ENCODE measurements around the gene SLC26A6.
A peak's percentile ranks its signal among the peaks of the same experiment; 100 is the strongest.

Gene SLC26A6

DNA sequence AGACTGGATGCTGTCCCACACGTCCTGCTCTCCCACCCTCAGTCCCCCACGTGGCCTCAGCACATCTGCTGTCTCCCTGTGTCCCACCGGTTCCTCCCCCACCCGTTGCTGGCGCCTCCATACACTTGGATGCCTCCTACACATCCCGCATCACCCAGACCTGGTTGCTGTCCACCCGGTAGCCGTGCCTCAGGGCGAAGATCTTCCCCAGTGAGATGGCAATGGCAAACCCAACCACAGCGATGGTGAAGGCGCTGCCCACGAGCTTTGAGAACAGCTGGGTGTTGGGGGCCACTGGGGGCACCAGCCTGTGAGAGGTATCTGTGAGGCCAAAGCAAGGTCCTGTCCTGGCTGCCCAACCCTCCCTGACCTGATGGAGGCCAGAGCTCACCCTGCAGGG is 4.4 kb downstream of the SLC26A6 start:
- DNase-seq = no peak

DNA sequence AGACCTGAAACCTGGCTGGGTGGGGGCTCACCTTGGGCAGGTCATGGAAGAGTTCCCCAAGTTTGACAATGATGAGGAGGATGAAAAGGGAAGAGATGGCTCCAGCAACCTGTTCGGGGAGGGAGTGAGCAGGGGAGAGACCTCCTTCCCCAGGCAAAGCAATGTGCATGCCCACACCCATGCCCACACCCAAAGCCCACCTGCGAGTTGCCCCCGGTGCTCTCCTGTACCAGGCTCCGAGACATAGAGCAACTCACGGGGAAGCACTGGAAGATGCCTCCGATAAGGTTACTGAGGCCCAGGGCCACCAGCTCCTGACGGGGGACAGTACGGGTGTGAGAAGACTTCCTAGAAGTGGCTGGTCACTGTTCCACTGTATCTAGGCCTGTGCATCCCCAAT is 4.9 kb downstream of the SLC26A6 start:
- no peak for DNase-seq

DNA sequence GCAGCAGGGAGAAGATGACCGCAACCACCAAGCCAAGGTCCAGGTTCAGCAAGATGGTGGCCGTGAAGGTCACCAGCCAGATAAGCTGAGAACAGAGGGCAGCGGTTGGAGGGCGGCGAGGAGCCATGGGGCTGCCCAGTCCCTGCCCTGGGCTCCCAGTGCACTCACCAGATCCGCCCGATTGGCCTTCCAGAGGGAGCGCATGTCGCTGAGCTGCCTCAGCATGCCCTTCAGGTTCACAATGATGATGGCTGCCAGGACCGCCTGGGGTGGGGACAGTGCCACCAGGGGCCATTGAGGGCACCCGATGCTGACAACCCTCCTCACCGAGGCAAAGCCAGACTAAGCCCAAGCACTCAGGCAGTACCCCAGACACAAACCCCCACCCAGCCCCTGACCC is 5.4 kb downstream of the SLC26A6 start:
- DNase-seq = no peak

DNA sequence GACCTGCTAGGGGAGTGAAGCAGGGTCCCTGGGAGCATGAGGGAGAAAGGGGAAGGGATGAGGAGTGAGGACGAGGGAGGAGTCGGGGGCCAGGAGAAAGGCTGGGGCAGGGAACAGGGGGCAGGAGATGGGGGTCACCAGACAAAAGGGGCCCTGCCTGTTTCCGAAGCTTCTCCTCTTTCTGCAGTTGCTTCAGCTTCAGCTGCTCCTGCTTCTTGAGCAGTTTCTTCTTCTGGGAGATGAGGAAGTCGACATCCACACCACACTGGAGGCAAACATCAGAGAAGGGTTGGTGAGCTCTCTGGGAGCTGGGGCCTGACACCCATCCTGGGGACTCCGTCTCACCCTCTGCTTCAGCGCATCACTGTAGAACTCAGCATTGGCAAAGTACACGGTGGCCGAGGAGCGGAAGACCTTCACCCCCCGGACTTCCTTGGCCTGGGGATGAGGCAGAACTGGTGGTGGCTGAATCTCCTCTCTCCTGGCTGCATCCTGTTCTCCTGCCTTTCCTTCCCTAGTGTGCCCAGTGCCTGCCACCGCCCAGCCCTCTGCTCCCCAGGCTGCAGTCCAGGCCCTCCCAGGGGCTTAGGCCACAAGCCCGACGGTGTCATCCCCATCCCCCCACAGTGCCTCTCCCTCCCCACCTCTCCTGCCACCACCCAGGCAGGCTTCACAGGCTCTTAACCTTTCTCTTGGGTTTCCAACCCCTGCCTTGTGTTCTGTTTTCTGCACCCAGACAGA is 6.8 kb downstream of the SLC26A6 start:
- DNase-seq = no peak

DNA sequence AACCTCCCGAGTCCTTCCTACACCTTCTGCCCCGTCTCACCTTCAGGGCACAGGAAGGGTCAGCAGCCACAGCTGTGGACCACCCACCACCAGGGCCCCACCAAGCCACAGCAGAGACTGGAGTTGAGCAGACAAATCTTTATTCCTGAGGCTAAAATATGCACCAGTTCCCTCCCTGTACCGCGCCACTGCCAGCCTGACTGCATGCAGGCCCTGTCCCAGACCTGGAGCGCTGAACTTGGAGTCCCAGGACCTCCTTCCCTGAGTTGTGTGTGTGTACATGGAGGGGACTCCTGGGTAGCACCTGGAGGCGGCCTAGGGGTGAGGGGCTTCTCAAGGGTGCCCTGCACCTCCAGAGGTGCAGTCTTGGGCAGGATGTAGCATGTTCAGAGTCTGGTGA is 9.7 kb downstream of the SLC26A6 start:
- DNase-seq = no peak

DNA sequence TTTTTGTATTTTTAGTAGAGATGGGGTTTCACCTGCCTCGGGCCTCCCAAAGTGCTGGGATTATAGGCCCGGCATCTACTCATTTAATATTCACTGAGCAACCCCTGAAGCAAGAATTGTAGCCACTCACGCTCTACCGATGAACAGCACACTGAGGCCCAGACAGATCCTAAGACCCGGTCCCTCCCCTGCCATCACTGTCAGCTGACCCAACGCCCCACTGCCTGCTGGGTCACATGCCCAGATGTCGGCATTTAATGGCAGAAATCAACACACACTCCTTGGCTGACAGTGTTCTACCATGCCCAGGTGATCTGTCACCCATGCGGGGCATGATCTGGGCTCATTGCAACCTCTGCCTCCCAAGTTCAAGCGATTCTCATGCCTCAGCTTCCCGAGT is 10.5 kb downstream of the SLC26A6 start:
- DNase-seq = no peak

DNA sequence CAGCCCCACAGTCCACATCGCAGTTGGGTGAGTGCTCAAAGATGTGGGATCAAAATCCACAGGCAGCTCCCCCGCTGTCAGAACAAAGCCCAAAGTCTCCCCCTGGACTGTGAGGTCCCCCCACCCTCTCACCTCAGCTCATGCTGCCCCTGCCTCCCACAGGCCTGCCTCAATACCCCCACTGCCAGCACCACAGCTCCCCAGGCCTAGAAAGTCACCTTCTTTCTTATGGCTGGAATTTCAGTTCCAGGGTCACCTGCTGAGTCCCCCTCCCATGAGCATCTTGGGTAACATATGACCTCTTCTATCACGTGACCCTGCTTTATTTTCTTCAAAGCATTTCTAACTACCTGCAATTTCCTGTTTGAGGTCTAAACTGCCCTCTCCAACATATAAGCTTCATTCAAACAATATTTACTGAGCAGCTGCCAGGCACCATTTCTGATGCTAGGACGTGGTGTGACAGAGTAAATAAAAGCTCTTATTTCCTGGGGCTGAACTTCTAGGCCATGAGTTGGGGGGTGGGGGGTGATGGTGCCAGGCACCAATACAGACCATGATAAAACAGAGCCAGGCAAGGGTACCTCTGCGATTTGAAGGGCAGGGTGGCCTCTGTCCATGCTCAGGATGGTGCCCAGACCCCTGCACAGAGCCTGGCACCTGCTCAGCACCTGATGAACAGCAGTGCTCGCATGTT is 11.3 kb downstream of the SLC26A6 start:
- DNase-seq = peak; percentile 16

DNA sequence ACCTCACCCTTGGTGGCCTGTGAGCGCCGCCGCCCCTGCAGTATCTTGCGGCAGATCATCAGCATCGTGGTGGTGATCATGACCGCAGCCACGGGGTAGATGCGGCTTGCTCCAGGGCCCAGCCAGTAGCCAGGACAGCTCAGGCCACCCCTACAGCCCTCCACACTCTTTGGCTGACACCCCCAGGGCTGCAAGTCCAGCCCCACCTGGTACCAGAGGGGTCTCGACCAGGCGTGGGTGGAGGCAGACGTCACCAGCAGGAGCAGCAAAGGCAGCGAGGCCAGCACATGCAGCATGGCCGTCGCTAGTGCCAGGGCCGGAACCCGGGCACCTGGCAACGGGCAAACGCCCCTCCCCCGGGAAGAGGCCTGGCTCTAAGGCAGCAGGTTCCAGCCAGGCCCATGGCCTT is 13.8 kb downstream of the SLC26A6 start, which contains the start of gene TMEM89:
Gene TMEM89, minus strand, starts transcription at position 309 of the 409 bp plus-strand sequence. Its CDS starts 13 bp downstream, at position 296.
- no peak for DNase-seq

DNA sequence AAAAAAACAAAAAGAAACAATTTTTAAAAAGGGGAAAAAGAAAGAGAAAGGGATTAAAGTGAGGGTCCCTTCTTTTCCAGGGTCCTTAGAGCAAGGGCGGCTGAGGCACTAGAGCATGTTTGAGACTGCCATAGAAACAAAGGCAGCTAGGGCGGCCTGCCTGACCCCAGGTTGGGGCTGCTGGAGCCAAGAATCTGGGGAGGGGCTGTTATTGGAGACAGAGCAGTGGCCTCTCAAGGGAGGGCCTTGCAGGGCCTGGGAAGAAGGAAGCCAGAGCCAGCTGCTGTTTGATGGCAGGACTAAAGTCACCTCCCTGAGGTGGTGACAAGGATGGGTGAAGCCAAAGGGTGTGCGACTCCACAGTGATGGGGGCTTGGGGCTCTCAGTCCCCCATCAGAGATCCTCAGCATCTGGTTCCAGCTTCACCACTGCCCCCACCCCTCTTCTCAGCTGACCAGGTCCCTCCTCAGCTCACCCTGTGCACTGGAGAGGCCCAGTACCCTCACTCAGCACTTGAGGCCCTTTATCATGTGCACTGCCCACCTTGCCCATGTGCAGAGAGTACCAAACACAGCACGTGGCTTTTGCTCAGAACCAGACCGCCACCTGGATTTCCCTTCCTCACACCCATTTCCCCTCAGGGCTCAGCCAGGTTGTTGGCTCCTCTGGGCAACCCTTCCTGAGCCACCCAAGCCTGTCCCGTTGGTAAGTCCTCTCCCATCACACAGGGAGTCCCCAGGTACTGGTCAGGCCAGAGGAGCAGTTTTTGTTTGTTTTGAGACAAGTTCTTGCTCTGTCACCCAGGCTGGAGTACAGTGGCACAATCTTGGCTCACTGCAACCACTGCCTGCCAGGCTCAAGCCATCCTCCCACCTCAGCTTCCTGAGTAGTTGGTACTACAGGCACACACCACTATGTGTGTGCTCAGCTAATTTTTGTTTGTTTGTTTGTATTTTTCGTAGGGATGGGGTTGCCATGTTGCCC is 15.4 kb downstream of the SLC26A6 start:
- DNase-seq = no peak

DNA sequence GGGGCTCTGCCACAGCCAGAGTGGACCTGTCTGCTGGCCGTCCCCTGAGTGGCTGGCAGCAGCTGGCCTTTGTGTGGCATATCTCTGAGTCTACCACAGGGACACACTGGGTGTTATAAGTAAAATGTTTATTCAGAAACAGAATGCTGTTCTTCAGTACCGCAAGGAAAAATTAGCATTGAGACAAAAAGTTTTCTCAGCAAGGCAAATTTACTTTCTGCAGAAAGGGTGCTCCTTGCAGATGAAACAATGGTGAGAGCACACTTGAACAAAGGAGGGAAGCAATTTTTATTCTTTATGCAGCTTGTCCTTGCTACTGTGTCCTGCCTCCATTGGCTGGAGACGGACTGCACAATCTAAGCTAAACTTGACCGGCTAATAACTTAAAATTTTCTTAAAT is 17.7 kb downstream of the SLC26A6 start:
- DNase-seq = no peak

DNA sequence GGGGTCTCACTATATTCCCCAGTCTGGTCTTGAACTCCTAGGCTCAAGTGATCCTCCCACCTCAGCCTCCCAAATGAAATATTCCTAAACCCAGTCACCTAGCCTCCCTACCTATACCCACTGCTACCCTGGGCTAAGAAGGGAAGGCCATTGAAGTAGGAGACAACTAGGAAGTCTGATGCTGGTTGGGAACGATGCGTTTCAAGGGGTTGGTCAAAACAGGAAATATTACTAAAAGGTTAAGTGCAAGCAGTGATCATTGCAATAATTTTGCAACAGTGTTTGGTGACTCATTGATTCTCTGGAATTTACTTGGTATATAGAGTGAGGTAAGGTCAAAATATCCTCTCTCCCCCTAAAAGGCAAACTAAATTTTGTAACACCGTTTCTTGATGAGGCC is 21.2 kb downstream of the SLC26A6 start:
- no peak for DNase-seq

DNA sequence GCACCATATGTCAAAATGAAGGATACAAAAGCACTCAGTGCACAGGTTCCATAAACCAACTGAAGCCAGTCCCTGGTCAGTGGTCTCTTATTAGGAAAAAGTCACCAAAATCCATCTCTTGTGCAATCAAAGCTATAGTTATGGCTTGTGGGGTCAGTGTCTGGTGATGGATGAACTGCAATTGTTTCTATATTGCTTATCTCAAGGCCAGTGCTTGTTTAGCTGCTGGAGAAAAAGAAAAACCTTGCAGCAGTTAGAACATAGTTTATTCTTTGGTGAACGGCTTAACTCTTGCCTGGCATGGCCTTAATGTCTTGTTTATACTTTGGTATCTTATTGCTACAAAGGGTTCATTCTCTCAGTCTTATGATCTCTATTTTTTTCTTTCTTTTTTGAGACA is 23.0 kb downstream of the SLC26A6 start:
- DNase-seq = no peak

DNA sequence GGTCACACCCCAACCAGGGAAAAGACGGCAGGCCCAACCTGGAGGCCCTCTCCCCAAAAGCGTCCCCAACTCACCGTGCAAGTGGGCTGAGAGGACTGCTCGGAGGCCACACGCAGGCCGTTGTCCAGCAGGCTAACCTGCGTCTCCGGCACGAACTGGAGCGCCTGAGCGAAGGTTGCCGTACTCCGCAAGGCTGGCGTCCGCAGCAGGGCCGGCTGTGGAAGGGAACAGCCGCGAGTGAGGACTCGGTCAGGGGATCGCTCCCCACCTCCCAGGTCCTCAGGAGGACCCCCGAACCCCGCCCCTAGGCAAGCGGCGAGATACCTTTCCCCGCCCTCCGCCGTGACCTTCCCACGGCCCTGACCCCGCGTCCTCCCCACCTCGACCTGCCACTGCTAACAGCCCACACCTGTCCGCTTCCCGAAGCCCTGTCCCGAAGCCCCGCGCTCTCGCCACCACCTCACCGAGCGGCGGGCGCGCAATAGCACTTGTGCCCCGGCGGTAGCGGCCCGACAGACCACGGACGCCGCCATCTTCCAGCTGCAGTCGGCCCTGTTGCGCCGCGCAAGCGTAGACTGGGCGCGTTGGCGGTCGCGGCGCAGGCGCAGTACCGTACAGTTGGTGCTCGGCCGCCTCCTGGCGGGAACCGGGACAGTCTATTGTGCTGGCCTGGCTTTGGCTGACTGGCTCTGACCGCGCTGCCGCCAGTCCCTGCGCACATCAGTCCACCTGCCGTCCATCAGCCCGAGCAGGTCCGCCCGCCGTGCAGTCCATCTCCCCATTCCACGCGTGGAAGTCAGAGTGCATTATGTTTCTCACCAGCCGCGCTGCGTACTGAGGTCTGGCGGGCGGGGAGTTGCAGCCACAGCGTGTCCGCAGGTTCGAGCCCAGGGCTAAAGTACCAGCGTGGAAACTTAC is 25.9 kb downstream of the SLC26A6 start, which contains the start of gene UQCRC1:
Gene UQCRC1, minus strand, starts transcription at position 559 of the 918 bp plus-strand sequence. Its CDS starts 26 bp downstream, at position 533.
- DNase-seq = peak; percentile 80

DNA sequence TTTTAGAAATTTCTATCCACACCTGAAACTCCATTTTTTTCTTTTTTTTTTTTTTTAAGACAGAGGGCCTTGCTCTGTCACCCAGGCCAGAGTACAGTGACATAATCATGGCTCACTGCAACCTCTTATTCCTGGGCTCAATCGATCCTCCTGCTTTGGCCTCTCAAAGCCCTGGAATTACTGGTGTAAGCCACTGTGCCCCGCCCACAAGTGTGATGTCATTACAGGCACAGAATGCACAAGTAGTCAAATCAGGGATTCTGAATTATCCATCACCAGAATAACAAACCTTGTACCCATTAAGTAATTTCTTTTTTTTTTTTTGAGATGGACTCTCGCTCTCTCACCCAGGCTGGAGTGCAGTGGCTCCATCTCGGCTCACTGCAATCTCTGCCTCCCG is 27.7 kb downstream of the SLC26A6 start:
- DNase-seq = no peak

DNA sequence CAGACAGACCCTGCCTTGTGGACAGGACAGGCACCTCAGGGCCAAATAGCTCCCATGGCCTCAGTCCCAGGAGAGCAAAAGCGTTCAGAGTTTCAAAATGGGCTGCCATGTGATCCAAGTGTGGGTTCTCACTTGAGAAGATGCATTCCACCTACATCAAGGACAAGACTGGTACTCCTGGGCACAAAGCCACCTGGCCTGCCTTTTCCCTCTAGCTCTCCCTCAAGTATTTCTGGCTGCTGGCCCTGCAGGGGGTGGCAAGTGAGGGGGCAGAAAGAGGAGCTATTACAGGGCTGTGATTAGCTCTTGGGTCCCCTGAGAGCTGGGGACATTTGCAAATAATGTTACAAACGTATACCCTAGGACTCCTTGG is 33.7 kb downstream of the SLC26A6 start:
- DNase-seq = no peak

DNA sequence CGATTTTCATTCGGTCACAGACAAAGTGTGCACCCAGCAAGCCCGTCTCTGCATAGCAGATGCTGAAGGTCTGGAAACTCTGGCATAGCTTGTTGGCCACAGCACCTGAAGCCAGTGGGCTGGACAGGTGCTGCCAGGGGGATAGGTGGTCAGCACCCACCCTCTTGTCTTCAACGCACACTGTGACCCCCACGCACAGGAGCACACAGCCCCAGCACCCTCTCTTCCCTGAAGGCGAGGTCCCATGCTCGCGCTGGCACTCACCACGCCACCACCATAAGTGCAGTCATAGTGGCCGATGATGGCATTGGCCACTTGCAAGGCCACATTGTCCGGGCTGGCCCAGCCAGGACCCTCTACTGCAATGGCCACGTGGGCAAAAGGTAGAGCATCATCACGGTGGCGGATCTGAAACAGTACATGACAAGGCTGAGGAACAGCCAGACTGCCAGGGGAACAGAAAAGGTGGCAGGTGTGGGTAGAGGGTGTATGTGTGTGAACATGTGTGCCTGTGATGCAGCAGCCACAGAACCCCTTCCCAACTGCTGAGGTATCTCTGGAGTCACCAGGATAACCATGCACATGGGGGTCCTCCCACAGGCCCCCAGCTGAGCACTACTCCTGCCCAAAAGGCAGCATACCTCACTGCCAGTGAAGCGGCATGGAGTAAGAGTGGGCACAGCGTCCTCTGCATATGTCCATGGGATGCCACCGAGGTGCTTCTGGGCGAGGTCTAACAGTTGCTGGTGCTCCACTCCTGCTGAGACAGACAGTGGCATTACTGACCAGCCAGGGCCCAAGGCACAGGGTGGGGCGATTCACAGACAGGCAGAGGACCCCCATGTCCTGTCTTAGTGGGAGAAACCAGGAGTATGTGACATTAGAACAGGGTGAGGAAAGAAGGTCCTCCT is 34.3 kb downstream of the SLC26A6 start:
- no peak for DNase-seq

DNA sequence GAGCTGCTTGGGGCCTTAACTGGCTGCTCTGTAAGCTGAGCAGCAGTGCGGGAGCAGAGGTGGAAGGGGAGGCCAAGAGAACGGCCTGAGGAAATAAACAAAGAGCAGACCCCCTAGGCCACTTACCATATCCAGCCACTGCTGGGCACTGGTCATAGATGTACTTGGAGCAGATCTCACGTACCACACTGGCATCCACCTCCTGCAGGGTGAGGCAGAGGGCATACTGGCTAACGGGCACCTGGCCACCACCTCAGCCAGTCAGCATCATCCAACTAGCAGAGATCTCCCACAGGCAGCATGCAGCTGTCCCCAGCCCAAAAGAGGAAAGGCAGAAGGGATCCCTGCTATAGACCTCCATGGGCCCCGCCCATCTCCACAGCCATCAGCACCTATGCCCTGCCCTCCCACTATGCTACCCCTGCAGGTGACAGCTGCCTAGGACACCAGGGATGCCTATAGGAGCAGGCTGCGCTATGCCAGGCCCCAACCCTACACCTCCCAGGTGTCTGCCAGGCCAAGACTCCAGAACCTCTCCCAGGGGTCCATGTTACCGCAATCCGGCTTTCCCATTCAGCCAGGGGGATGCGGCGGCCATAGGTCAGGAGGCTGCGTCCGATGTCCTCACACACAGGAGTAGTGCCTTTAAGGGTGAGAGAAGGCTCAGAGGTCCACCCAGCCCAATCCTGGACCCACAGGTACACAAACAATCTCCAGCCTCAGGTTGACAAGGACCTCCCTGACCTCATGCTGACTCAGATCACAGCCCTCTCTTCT is 35.6 kb downstream of the SLC26A6 start:
- DNase-seq = no peak

DNA sequence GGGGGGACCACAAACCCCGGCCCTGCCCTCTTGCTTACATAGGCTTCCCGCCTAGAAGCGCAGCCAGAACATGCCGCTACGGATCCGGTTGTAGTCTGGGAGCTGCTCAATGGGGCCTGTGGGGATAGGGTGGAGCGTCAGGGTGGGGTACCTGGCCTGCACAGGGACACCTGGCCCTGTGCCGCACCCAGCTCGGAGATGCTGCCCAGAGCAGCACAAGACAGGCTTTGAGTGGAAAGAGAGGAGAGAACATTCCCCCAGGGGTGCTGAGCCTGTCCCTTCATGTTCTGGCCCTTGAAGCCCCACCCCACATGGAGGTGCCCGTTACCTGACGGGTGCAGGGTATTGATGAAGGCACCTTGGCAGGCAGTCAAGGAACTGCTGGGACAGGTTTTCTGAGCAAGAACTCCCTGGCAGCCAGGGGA is 36.2 kb downstream of the SLC26A6 start:
- DNase-seq = no peak

DNA sequence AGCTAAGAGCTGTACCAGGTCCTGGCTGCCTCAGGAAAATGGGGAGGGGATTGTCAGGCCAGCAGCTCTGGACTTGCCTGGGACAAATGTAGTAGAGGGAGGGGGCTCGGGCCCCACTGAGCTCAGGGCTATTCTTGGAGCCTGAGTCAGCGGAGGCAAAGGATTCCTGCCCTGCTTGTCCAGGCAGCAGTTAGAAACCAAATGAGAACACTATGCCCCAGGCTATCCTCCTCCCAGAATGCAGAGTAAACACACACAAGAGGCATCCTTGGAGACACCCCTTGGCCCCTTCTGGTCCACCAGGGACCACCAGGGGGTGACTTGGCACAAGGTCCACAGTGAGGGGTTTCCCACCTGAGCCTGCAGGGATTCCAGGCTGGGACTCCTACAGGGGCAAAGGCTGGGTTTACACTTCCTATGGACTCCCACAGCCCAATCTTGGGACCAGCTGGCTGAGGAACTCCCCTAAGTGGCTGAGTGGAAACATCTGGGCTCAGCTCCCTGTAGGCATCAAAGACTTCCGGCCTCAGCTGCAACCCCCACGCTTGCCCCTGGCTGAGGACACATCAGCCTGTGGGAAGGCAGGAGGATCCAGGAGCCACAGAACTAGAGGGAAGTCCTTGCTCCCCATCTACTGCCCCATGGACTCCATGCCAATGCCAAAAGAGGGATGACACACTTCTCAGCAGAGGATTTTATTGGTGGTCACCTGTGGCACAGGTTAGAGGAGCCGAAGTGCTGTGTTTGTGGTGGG is 36.8 kb downstream of the SLC26A6 start:
- no peak for DNase-seq

Data from SHP77 treated with DMSO at 0.1 percent for 48 hours (cell line).